Osteocyte (in vitro differentiated cells): ENCODE results near the gene UTP20. TPM values are rescaled to one million over a fixed set of nuclear protein-coding genes. Genes with fewer than 3 reads are reported as not detected.

Experiments
- DNase-seq: peaks from one replicate; pipeline ENCODE4 v3.0.0; 2021; ENCODE audit warnings: mixed read lengths; ENCODE audit not compliant: unreplicated experiment; ENCODE audit errors: extremely low spot score
- H3K27ac Mint-ChIP-seq: one replicate; pipeline ENCODE4 v1.8.0; 2021; ENCODE audit warnings: mild to moderate bottlenecking, mixed read lengths; ENCODE audit not compliant: unreplicated experiment
- H3K27me3 Mint-ChIP-seq: one replicate; pipeline ENCODE4 v1.8.0; 2021; ENCODE audit warnings: mixed read lengths; ENCODE audit not compliant: unreplicated experiment
- H3K36me3 Mint-ChIP-seq: one replicate; pipeline ENCODE4 v1.8.0; 2021; ENCODE audit warnings: mixed read lengths; ENCODE audit not compliant: unreplicated experiment
- H3K4me1 Mint-ChIP-seq: one replicate; pipeline ENCODE4 v1.8.0; 2021; ENCODE audit warnings: mixed read lengths; ENCODE audit not compliant: unreplicated experiment
- H3K4me3 Mint-ChIP-seq: one replicate; pipeline ENCODE4 v1.8.0; 2021; ENCODE audit warnings: mild to moderate bottlenecking, moderate library complexity, mixed read lengths; ENCODE audit not compliant: unreplicated experiment
- H3K9me3 Mint-ChIP-seq: one replicate; pipeline ENCODE4 v1.8.0; 2021; ENCODE audit warnings: mixed read lengths; ENCODE audit not compliant: unreplicated experiment
- CTCF ChIP-seq: fragments of 200-600 bp; sonication (generic); IDR thresholded peaks from 2 replicates; pipeline ENCODE4 v1.5.0; 2021; ENCODE audit warnings: antibody characterized with exemption, mild to moderate bottlenecking, moderate library complexity
- total RNA-seq: library from RNA; stranded (reverse); gene quantifications from 2 replicates; pipeline ENCODE4 v1.2.1, GENCODE V29; 2021

Gene UTP20
- total RNA-seq, 1 donor from 2014 or later, result 13.0 TPM

GRCh38 chr12:101267111-101267510 lies 12.8 kb upstream of the UTP20 start:
- no peaks in the 10 kb centered on the region for H3K4me1 Mint-ChIP-seq
- no peak overlapping the region for H3K27ac Mint-ChIP-seq
- H3K4me3 Mint-ChIP-seq, result no peak overlapping the region
- H3K27me3 Mint-ChIP-seq, result peaks cover 16% of the 10 kb centered on the region
- no peaks in the 10 kb centered on the region for H3K36me3 Mint-ChIP-seq
- no peaks in the 10 kb centered on the region for H3K9me3 Mint-ChIP-seq
- DNase-seq, result no peak
- TF ChIP-seq CTCF, result no peak

GRCh38 chr12:101276433-101276832 lies 3.5 kb upstream of the UTP20 start:
- no peak for DNase-seq
- Mint-ChIP-seq H3K27me3 (peaks cover 45% of the 10 kb centered on the region), H3K27ac (no peak overlapping the region), H3K4me3 (no peak overlapping the region), H3K36me3 (no peaks in the 10 kb centered on the region), H3K9me3 (no peaks in the 10 kb centered on the region), H3K4me1 (peaks cover 8% of the 10 kb centered on the region)
- TF ChIP-seq CTCF, result no peak

GRCh38 chr12:101277443-101277842 lies 2.5 kb upstream of the UTP20 start:
- H3K4me3 Mint-ChIP-seq, result no peak overlapping the region
- peaks cover 8% of the 10 kb centered on the region for H3K4me1 Mint-ChIP-seq

GRCh38 chr12:101287357-101287756 lies 7.5 kb downstream of the UTP20 start:
- Mint-ChIP-seq H3K36me3 (peaks cover 20% of the 10 kb centered on the region), H3K27ac (no peak overlapping the region), H3K4me1 (no peaks in the 10 kb centered on the region), H3K4me3 (no peak overlapping the region), H3K27me3 (no peaks in the 10 kb centered on the region), H3K9me3 (no peaks in the 10 kb centered on the region)
- DNase-seq, result no peak
- TF ChIP-seq CTCF, result no peak

More at GRCh38 chr12:101277443-101277842, 2.5 kb upstream of the UTP20 start:
- no peak for TF ChIP-seq CTCF
- Mint-ChIP-seq H3K36me3 (peaks cover 2% of the 10 kb centered on the region), H3K27me3 (peaks cover 36% of the 10 kb centered on the region), H3K27ac (no peak overlapping the region), H3K9me3 (no peaks in the 10 kb centered on the region)
- DNase-seq, result no peak

- DNase-seq, result no peak
- Mint-ChIP-seq H3K36me3 (peaks cover 48% of the 10 kb centered on the region), H3K27me3 (no peaks in the 10 kb centered on the region), H3K4me1 (no peaks in the 10 kb centered on the region), H3K27ac (no peak overlapping the region), H3K9me3 (no peaks in the 10 kb centered on the region), H3K4me3 (no peak overlapping the region)
- no peak for TF ChIP-seq CTCF
Observed at GRCh38 chr12:101297661-101298060, 17.8 kb downstream of the UTP20 start.
